ENCODE measurements around the gene IFNW1. TPM values are rescaled to one million over a fixed set of nuclear protein-coding genes. Genes with fewer than 3 reads are reported as not detected.

IFNW1 gene
- total RNA-seq, 2 experiments from 2014 or later, result not detected

DNA sequence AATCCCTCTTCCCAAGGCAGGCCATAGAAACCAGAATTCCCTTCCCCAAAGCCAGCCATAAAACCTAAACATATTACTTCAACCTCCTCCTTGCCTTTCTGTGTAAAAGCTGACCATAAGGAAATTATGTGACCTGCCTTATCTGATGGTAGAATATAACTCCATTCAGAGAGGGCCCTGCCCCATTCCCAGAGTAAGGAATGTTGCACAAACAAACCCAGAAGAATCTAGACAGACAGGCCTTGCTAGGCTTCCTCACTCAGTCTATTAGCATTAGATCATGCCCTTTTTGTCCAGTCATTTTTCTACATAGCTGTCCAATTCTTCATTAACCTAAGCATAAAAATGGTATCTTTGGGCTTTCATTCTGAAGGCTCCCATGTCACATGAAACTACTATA, 46.1 kb downstream of the IFNW1 start:
- Mint-ChIP-seq H3K36me3 (peaks cover 4% of the 10 kb centered on the region), H3K27ac (peak overlapping the region; percentile 89), H3K4me3 (peak overlapping the region; percentile 74), H3K4me1 (peaks cover 39% of the 10 kb centered on the region), H3K9me3 (no peaks in the 10 kb centered on the region), H3K27me3 (no peaks in the 10 kb centered on the region)
- DNase-seq (no peak), ATAC-seq (ENCODE audit: low read depth) (no peak)
- POLR2A ChIA-PET, result interaction anchor here (0.9 to 1.7 kb wide), 4 partner anchors 14 to 64 kb away, joined by 3 to 11 read pairs (median 6); partner anchors contain the start of gene HACD4

Other genes with a start within 250 kb of the IFNW1 start
- 10 to 100 TPM; 16.6 to 17.5 TPM for gene HACD4, start 110.2 kb downstream of the IFNW1 start, total RNA-seq
- under 1 TPM; 0.37 to 0.61 TPM for gene IFNB1, start 63.9 kb downstream of the IFNW1 start, total RNA-seq
- not detected for gene IFNA21, start 24.8 kb upstream of the IFNW1 start, total RNA-seq
- not detected for gene IFNA4, start 45.8 kb upstream of the IFNW1 start, total RNA-seq
- gene IFNA7, start 60.4 kb upstream of the IFNW1 start, total RNA-seq, result not detected
- not detected for gene IFNA10, start 65.3 kb upstream of the IFNW1 start, total RNA-seq
- gene IFNA16, start 75.5 kb upstream of the IFNW1 start, total RNA-seq, result not detected
- gene IFNA17, start 86.4 kb upstream of the IFNW1 start, total RNA-seq, result not detected
- gene IFNA14, start 98.2 kb upstream of the IFNW1 start, total RNA-seq, result not detected
- gene IFNA5, start 163.5 kb upstream of the IFNW1 start, total RNA-seq, result under 1 TPM in 1 of 2 experiments, not detected in 1; 0.31 TPM
- gene KLHL9, start 193.6 kb upstream of the IFNW1 start, total RNA-seq, result 10 to 100 TPM; 27.9 to 29.4 TPM
- gene IFNA6, start 209.1 kb upstream of the IFNW1 start, total RNA-seq, result not detected
- gene IFNA13, start 226.2 kb upstream of the IFNW1 start, total RNA-seq, result not detected
- not detected for gene IFNA2, start 243.6 kb upstream of the IFNW1 start, total RNA-seq

Data from activated naive CD8-positive, alpha-beta T cell treated with anti-CD3 and anti-CD28 coated beads, Interleukin-2, amount 10 ng/mL, durations not matched to agents 7 days and 5 days (primary cell).